Ramos (cell line): Measurements from ENCODE around the gene PRDM16.

Source experiments
- in situ Hi-C: fragments of 300-500 bp; cut with MboI; formaldehyde crosslinking; loops from one replicate; pipeline ENCODE4 v1.14.3; 2022; ENCODE audit warnings: low sequenced_read_pairs; ENCODE audit not compliant: unreplicated experiment

Gene PRDM16

GRCh38 chr1:3333903-3334302, 264.9 kb downstream of the PRDM16 start:
- in situ Hi-C loops = no loop called here

- in situ Hi-C loops = no loop called here
Observed at GRCh38 chr1:3334366-3334765, 265.4 kb downstream of the PRDM16 start.

- in situ Hi-C loops = no loop called here
Observed at GRCh38 chr1:3335754-3336640, 267.0 kb downstream of the PRDM16 start.

- in situ Hi-C loops = no loop called here
Observed at GRCh38 chr1:3336641-3337630, 267.9 kb downstream of the PRDM16 start.

DNA sequence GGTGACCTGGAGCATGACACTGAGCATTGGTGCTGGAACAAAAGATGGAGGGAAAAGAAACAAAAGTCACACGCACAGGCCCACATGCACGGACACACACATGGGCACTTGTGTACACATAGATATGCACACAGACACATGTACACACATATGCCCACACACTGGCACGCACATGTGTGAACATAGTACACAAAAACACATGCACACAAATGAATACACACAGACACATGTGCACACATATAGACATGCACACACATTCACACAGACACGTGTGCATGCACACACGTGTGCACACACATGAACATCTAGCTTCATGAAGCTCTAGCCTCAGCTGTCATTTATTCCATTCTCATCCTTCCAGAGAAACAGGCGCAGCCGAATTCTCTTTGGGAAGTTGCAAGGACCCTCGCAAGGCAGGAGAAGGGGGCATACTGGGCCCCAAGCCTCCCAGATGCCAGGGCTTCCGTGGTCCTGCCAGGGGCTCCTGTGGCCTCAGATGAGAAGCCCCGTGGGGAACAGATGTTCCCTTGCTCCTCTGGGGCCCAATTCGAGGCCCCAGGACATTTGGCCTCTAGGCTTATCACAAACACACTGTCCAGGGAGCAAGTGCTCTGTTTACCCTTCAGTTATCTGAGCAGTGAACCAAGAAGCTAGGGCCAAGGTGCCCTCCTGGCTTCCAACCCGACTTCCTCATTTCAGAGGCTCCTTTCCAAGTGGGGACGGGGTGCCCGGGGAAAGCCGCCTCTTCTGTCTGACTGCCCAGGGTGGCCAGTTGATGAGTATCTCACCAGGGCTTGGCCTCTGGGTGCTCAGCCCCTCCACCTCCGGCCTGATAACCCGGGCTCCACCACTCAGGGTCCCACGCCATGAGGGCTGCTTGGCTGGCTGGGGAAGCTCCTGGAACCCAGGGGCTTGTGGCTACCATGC, 269.1 kb downstream of the PRDM16 start:
- in situ Hi-C loops = no loop called here

DNA sequence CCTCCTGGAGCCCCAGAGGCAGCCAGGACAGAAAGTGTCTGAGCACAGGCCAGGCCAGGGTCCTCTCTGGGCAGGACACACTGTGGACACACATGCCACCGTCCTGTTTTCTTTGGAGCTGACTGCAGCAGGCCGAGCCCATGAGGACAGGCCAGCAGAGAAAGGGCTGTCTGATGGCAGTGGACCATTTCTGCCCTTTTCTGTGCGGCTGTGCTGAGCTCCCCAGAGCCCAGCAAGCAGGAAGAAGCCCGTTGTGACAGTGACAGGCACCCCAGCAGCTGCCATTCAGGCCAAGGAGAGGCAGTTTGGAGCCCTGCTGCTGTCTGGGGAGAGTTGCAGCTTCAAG, 269.7 kb downstream of the PRDM16 start:
- in situ Hi-C loops = no loop called here

GRCh38 chr1:3339856-3340255, 270.9 kb downstream of the PRDM16 start:
- in situ Hi-C loops = no loop called here

- in situ Hi-C loops = no loop called here
Observed at GRCh38 chr1:3340548-3341235, 271.7 kb downstream of the PRDM16 start.

DNA sequence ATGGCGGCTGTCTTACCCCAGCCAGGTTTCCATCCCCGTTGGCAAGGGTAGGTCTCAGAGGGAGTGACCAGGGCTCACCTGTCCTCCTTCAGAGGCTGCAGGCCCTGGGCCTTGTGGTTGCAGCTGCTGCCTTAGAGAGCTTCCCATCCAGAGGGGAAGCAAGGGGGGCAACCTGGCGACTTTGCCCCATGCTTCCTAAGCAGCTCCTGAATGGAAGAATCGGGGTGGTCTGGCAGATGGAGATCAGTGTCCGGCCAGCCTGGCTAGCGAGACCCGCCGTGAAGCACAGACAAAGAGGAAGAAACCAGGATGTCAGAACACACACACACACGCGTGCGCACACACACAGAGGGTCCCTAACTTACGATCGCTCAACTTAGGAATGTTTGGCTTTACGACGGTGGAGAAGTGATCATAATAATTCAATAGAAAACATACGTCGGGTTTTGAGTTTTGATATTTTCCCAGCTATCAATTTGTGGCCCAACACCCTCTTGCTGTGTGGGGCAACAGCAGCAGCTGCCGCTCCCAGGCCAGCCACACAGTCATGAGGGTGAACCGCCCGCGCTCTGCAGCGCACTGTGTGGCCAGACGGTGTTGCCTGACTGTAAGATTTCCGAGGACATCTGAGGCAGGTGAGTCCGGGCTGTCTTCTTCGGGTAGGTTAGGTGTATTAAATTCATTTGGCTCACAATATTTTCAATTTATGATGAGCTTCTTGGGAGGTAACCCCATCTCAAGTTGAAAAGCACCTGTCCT, 272.4 kb downstream of the PRDM16 start:
- in situ Hi-C loops = no loop called here

DNA sequence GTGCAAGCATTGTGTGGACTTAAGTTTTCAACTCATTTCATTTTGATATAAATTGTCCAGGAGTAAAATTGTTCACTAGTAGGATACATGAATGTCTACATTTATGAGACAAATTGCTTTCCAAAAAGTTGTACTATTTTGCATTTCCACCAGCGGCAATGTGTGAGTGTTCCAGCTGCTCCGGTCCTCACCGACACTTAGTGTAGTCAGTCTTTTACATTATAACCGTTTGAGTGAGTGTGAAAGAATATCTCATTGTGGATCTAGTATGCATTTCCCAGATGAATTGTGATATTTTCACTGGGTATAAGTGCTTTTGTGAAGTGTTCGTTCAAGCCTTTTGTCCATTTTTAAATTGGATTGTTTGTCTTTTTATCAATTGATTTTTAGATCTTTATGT, 274.0 kb downstream of the PRDM16 start:
- in situ Hi-C loops = no loop called here

DNA sequence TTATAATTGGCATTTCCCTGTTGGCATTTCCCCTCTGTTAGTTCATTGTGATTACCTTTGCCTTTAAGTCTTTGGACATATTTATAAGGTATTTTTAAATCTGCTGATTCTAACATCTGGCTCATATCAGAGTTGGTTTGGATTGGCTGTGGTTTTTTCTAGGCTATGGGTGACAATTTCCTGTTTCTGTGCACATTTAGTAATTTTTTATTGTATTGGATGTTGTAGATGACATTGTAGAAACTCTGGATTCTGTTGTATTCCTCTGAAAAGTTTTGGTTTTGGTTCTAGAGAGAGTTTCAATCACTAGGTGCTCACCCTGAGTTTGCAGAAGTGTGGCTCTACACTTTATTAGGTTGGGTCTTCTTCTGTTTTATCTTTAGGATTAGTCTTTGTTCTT, 275.4 kb downstream of the PRDM16 start:
- in situ Hi-C loops = no loop called here

DNA sequence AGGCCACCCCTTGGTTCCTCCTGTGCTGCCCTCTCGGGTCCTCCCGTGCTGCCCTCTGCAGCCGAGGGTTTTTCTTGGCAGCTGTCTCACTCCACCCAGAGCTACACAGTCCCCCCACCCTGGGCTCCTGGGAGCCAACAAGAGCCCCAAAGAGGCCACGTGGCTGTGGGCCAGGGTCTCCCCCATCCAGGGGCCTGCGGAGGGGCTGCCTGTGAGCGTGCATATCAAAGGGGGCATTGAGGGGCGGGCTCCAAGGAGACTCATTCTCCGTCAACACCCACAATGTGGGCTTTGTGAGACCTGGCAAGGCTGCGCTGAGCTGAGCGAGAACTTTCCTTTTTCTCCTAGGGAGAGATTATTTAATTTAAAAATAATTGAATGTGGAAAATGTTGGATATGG, 276.8 kb downstream of the PRDM16 start:
- in situ Hi-C loops = no loop called here

DNA sequence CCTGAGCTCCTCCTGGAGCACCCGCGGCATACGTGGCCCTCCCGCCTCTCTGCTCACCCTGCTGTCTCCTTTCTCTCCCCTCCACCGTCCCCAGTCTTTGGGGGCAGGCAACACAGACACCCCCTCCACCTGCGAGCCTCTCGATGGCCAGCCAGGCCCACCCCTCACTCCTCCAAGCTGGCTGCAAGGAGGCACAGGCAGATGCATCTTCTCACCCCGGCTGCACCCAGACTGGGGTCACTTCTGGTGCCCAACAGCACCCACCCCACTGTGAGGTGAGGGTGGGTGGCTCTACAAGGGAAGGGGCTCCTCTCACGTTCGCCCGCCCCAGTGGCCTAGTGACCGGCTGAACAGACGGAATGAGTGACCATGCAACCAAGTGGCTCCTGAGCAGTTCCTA, 277.5 kb downstream of the PRDM16 start:
- in situ Hi-C loops = no loop called here

DNA sequence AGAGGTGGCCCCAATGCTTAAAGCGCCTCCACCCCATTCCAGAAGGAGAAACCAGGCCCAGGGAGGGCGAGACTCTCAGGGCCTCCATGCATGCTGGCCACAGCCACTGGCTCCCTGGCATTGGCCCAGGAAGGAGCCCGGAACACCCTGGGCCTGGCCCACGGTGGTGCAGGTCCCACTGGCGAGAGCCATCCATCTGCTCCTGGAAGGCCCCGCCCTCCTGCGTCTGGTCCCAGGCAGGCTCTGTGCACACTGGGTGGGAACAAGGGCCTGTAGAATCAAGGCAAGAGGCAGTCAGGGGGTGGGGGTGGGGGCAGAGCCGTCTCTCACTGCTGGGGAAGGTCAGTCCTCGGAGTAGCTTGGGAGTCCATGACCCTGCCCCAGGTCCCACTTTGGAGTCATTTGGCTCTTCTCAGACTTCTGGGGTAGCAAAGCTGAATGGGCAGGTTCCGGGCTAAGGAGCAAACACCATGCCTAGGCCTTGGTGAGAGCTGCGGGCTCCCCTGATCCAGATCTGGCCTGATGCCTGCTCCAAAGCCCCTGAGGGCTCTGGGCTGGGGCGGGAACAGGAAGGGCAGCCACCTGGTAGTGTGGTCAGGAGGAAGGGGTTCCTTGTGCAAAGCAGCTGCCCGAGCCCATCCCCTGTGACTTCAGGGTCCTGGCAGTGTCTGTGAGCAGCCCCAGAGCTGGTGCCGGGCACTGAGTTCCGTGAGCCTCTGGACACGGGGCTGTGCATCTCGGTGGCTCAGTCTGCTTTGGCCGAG, 278.4 kb downstream of the PRDM16 start:
- in situ Hi-C loops = no loop called here

GRCh38 chr1:3348196-3348865, 279.3 kb downstream of the PRDM16 start:
- in situ Hi-C loops = no loop called here

GRCh38 chr1:3349161-3349967, 280.4 kb downstream of the PRDM16 start:
- in situ Hi-C loops = no loop called here

GRCh38 chr1:3349968-3350299, 280.9 kb downstream of the PRDM16 start:
- in situ Hi-C loops = no loop called here
